GM19397 (cell line): ENCODE data around the gene FAM107B.

Experiments used
- ATAC-seq: cut with Tn5 transposase; IDR thresholded peaks from one replicate; pipeline ENCODE4 v1.9.1; 2021; ENCODE audit warnings: mild to moderate bottlenecking, moderate library complexity; ENCODE audit not compliant: unreplicated experiment

Gene FAM107B

DNA sequence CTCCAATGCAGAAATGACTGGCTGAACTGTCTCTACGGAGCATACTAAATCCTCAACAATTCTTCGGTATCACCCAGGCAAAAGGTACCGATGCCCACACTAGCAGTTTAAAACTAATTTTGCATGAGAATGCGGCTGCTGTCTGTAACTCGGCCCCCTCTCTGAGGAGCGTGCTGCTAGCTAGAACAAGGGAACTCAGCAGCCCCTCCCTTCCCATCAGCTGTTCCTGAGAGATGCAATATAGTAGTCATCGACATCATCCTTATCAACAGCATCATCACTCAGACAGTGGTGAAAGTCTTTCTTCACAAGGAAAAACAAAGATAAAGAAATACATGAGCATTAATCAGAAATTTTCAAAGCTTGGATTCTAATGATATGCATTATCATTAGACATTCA, 254.9 kb downstream of the FAM107B start:
- ATAC-seq = no peak

DNA sequence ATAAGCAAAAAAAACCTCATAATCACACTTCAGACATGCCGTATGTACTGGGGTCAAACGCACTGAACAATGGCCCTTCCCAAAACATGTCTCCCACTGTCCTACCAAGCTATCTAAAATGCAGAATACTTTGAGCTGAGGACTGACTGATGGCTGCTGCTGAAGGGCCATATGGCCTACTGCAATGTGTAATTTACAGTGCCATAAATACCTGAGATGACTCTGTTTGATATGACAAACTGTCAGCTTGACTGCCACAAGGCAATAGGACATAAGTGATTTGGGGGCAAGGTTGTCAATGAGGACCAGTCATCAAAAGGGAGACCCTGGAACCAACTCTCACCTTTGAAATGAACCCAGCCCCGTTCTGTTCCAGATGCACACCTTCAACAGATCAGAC, 256.5 kb downstream of the FAM107B start:
- ATAC-seq = no peak

DNA sequence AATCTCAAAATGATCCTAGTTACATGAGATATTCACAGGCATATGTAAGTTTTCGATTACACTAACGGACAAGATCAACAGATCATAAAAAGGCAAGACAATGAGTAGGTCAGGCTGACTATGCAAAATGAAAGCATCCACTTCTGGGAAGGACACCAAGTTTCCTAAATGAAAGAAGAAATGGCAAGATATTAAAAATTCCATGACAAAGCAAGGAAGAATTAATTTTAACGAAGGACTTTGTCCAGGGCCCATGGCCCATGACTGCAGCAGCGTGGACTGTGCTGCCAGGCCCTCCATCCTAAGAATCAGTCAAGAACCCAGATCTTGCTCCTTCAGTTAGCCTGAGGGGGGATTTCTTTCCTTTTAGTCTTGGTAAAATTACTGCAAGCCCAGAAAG, 261.6 kb downstream of the FAM107B start:
- ATAC-seq = no peak

DNA sequence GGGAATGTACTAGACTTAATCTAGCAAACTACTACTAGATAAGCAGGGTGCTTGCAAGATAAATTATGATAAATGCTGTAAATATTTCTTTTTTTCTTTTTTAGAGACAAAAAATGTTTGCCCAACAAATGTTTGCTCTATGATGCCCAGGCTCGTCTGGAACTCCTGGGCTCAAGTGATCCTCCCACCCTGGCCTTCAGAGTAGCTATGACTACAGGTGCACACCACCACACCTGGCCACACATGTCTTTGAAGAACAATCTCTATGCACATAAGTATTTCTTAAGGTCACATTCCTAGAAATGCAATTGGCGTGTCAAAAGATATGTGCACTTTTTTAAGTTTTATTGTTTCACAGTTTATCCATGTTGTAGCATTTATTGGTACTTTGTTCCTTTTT, 264.4 kb downstream of the FAM107B start:
- ATAC-seq = no peak

DNA sequence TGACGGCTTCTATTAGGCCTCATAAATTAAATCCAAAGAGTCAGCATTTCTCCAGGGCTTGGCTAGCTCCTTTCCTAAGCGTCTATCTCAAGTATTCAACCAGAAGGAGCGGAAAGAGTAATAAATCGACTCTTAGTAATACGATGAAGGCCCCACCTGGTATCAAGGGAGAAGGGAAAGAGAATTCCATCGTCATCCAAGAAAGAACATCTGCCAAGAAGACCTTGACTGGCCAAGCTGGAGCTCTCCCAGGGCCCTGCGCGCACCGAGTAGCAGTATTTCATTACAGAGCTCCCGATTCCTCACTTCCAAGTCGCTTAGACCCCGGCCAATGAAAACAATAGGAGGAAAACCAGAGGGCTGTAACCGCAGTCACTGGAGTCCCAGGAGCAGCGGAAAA, 266.0 kb downstream of the FAM107B start:
- no peak for ATAC-seq

DNA sequence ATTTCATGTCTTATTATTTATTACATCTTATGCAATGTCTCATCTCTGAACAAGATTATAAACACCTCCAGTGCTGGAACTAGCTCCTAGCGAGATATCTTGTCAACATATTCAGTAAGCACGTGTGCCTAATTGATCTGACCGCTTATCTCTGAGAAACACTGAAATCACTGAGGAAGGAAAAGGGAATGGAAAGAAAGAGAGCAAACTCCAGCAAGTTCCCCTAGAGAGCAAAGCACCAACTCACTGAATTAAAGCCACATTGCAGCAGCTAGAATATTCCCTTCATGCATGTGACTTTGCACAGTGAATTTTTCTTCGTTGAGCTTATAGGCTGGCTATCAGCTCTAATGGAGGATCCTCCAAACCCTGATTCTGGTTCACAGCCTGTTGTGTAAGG, 266.9 kb downstream of the FAM107B start:
- ATAC-seq = no peak

DNA sequence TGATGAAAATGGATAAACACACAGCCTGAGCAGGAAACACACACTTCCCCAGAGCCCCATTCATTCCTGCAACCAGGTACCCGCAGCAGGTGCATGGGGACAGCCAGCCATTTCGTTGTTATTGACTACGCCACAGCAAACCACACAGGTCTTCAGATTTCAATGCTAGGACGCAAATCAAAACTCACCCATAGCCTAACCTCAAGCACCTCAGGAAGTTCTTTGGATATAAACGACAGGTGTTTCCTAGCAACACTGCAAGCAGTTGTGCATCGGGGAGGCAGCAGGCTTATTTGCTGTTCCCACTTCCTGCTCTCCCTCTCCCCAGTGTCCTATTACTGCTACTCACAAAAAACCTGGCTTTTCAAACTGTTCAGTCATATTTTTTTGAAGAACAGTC, 267.5 kb downstream of the FAM107B start:
- ATAC-seq = no peak

DNA sequence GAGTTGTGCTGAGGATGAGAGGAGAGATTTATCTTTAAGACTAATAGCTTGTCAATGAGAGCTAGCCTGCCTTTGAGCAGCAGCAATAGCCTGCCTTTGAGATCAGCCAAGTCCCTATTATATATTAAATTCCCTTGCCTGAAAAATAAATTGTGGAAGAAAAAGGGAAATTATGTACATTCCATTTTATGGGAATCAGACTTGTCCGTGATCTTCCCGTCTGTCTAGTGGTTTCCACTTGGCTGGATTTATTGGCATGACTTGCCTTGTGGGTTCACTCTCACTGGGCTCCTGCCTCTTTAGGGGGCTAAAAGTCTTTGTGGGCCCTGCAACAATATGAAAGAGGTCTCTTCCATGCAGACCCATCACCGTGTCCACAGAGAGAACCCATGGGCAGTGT, 272.3 kb downstream of the FAM107B start:
- no peak for ATAC-seq

DNA sequence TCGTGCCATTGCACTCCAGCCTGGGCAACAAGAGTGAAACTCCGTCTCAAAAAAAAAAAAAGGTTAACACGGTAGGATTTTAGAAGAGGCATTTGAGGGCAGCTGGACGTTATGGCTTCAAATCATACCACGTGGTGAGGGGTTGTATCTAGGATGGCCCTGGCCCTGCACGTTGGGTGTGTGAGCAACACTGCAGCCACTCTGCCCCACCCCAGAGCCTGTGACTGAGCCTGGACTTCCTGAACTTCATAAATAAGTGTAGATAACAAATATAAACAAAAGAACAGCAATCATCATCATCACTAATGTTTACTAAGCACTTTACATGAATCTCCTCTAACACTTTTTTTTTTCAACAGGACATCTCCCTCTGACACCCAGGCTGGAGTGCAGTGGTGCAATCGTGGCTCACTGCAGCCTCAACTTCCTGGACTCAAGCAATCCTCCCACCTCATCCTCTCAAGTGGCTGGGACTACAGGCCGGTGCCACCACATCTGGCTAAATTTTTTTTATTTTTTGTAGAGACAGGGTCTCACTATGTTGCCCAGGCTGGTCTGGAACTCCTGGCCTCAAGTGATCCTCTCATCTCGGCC, 274.4 kb downstream of the FAM107B start:
- ATAC-seq = no peak

DNA sequence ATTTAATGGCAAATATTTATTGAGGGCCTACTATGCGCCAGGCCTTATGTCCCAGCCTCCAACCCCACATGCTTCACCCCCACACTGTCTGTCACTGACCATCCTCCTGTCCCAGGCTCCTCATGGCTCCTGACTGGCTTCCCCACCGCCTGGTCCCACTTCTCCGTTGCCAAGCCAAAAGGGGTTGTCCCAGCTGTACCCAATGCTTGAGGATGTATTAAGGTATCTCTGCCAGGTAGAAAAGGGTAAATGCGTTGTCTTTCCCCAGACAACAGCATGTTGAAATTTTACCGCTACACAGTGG, 275.1 kb downstream of the FAM107B start:
- ATAC-seq = no peak

DNA sequence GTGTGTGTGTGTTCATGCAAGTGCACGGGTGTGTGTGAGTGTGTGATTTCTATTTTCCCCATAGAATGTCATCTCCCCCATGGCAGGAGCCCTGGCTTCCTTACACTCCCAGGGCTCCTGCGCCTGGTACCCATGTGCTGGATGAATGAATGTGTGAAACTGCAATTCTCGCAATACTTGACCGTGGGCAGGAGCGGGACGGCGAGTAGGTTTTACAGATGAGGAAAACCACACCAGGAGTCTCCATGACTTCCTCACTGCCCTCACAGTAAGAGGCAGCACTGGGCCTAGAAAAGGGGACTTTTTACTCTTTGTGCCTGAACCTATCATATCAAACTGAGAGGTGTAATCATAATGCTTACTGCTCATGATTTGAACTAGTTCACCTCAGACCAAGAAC, 276.4 kb downstream of the FAM107B start:
- ATAC-seq = no peak

DNA sequence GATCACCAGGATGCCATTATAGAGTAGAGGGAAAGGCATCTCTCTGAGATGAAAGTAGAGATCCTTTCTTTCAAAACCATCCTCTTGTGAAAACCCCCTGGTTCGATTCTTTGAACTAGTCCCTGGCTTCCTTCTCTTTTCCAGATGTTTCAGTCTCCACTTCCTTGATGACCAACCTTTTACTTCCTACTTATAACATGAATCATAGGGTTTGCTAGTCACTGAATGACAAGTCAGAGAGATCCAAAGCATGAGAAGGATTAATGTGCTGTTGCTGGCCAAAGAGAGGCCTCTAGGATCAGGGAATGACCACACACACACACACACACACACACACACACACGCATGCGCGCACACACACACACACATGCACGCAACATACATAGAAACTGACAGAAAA, 282.9 kb downstream of the FAM107B start:
- ATAC-seq = no peak

DNA sequence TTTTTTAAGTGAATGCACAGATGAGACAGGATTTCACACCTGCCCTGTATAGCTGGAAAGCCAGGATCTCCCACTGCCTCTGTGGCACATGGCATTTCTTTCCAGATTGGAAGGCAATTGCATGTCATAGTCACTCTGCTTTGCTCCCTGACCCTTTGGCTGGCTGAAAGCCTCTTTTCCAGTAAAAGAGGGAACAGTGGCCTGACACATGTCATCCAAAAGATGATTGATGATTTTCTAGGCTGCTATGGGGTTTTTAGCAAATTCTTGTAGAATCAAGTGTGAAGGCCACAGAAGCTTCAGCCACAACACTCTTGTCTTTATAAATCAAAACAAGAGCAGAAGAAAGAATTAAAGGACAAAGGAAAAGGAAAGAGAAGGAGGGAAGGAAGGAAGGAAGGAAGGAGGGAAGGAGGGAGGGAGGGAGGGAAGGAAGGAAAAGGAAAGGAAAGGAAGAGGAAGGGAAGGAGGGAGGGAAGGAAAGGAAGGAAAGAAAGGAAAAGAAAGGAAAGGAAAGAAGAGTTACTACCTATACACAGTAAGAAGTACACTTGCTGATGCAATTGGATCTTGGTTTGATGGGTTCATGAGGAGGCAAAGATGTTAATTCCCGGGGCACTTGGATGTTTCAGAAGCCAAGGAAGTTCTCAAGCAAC, 285.0 kb downstream of the FAM107B start:
- ATAC-seq = no peak

DNA sequence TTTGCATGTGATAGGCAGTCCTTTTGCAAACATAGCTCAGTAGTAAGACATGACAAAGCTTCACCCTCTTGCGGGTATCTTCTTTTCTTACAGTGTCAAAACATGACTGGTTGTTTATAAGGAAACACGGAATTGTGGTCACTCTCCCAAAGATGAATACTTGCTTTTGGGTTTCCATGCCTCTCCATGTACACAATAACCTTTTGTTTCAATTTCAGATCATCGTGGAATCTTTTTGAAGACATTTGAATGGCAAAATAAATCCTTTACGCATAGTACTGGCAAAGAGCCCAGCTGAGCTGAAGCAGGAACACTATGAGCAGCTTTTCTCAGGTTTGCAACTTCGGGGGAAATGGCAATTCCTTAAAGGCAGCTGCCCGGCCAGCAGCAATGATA, 287.2 kb downstream of the FAM107B start:
- no peak for ATAC-seq

DNA sequence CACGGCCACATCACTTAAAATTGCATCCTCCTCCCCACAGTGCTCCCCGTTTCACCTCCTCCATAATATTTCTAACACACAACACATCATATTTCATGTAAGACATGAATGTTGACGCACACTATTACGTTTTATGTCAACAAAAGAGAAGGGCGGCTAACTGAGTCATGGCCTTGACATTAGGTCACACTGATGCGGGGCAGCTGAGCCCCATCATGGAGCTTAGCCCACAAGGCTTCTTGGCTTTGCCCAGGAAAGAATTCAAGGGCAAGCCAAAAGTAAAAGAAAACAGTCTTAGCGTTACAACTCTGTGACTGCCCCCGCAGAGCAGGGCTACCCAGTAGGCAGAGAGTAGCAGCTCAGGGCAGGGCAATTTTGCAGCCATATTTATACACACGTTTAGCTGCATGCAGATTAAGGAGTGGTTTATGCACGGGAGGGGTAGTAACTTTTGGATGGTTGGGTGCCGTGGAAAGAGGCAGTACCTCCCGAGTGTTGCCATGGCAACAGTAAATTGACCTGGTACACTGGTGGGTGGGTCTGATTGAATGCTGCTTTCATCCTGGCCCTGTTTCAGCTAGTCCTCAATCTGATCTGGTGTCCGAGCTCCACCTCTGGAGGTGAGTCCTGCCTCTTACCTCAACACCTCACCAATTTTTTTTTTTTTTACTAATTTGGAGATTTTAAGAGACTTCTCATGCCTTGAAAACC, 287.8 kb downstream of the FAM107B start:
- ATAC-seq = no peak

DNA sequence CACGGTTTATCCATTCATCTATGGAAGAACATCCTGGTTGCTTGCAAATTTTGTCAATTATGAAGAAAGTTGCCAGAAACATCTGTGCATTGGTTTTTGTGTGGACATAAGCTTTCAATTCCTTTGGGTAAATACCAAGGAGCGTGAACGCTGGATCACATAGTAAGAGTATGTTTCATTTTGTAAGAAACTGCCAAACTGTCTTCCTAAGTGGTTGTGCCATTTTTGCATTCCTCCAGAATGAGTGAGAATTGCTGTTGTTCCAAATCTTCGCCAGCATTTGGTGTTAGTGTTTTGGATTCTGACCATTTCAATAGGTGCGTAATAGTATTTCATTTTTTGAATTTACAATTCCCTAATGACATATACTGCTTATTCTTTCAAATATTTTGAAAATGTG, 288.7 kb downstream of the FAM107B start:
- ATAC-seq = no peak

DNA sequence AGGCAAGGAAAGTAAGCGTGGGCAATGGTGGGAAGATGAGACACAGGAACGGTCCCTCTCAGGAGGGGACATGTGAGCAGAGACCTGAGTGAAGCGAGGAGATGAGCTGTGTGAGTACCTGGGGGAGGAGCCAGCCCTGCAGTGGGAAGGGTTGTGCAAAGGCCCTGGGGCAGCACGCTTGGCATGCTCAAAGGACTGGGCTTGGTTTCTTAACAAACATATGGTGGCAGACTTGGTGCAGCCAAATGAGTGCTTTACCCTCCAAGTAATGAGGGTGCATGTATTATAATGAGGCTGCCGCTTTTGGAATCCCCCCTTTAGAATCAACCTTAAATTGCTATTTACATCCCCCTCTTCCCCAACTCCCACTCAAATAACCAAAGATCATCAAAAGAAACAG, 291.3 kb downstream of the FAM107B start:
- no peak for ATAC-seq

DNA sequence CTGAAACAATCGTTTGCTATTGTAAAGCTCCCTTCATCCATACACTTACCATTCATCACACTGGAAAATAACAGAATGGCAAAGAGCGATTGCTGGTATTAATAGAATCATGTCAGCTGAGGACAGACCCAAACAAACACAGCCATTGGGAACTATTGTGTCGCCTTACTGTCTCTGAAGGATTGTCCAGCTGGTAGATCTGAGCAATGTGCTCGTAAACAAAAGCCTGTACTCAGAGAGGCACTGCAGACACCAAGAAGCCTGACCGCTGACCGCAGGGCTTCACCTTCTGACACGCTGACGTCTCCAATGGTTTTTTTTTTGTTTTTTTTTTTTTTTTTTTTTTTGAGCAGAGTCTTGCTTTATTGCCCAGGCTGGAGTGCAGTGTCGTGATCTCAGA, 292.9 kb downstream of the FAM107B start:
- no peak for ATAC-seq

DNA sequence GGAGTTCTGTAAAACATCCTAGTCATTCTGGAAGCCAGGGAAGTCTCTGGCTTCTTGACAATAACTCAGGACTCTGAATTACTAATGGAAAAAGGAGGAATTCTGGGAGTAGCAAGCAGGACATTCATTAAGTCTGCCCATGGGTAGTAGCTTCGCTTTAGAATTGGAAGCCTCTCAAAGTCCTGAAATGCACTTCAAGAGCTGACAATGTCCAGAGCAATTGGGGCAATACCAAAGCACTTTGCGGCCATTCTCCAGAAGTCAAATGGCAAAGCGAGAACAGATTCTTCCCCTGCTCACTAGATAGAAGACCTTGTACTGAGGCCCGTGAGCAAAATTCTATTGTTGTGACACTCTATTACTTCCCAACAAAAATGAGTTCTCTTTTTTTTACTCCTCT, 293.7 kb downstream of the FAM107B start:
- ATAC-seq = no peak

DNA sequence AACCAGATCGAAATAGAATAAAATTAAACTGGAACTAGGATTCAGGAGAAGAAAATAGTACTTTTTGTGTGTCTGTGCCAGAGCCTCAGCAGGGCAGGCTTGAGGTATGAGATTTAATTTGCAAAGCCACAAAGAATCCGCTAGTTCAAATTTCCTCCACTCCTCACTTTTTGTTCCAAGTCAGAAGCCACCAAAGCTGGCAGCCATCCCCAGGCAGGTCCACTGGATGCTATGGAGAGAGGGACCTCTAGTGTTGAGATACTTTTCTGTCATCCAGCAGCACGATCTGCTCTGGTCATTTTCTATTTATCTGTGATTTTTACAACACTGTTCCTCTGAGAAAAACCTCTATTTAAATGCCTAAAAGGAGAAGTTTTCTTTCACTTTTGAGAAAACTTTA, 296.1 kb downstream of the FAM107B start:
- no peak for ATAC-seq

DNA sequence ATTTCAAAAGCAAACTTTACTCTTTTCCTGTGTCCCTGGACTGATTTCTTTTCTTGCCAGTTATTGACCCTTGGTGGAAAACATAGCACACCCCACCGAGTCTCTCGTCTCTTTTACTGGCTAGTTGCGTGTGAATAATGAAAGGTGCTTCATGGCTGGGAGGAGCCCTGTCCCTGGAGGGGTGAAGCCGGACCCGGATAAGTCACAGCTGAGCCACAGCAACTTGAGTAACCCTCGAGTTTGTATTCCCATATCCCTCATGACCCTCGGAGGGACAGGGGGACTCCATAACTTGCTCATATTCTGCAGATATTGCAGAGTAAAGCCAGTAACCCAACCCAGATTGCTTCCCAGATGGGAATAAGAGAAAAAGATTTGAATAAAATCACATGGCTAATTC, 296.5 kb downstream of the FAM107B start:
- ATAC-seq = no peak

DNA sequence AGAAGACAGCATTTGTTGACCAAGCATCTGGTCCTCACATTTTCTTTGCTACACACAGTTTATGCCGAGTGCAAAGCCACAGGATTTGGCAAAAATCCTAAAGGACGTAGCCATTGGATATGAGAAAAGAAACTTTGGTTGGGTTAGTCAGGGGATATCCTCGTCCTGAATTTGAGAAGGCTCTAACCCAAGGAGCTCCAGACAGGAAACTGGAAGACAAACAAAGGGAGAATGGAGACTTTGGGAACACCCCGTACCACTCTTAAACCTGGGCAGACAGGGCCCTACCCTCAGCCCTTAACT, 297.3 kb downstream of the FAM107B start:
- ATAC-seq = no peak
